Measurements from ENCODE around the gene ISG20. TPM values are rescaled to one million over a fixed set of nuclear protein-coding genes. Genes with fewer than 3 reads are reported as not detected.

ISG20 gene
- total RNA-seq, 1 experiment from 2014 or later, result 14.9 TPM

DNA sequence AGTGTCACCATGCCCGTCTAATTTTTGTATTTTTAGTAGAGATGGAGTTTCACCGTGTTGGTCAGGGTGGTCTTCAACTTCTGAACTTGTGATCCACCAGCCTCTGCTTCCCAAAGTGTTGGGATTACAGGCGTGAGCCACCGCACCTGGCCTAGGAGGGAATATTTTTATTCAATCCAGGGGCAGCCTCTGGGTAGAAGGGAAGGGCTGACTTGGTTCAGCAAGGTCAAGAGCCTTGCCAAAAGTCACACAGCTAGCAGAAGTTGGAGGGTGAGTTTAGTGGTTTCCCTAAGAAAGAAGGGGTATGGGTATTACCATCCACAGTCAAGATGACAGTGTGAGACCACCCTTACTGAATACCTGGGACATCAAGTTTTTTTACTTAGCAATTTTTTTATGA lies 22.6 kb upstream of the ISG20 start:
- no TSS peak for BruUV-seq (replicated peaks)
- in situ Hi-C loops (cut with HindIII; ENCODE audit: low pct_unique_long_range_greater_than_20kb, low sequenced_read_pairs) (no loop called here), intact Hi-C loops (cut with micrococcal nuclease; ENCODE audit: unreplicated experiment) (no loop called here)
- Histone ChIP-seq H3K4me3 (ENCODE audit: low read depth in 2 of 2, low read length in 2 of 2) (no peak overlapping the region), H3K36me3 (ENCODE audit: control insufficient read depth, insufficient read depth, low read length) (no peaks in the 10 kb centered on the region), H3K27me3 (ENCODE audit: control insufficient read depth, insufficient read depth, low read length) (no peaks in the 10 kb centered on the region), H3K9me3 (ENCODE audit: control insufficient read depth, insufficient read depth, low read depth, low read length) (no peaks in the 10 kb centered on the region), H3K27ac (ENCODE audit: low read length) (no peak overlapping the region), H3K4me1 (ENCODE audit: control insufficient read depth, insufficient read depth, low read length) (peaks cover 12% of the 10 kb centered on the region; the same call in 1 of the 2 replicates)
- ChIA-PET POLR2A (no interaction called here), CTCF (interaction anchor here (0.6 to 0.7 kb wide), 2 partner anchors 31 to 366 kb away, joined by 5 to 7 read pairs; no protein-coding TSS in a partner anchor)
- DNase-seq (ENCODE audit: low read depth, low spot score) (no peak), ATAC-seq (no peak)
- TF ChIP-seq SIN3A (IDR thresholded peaks at IDR 0.05; ENCODE audit: borderline replicate concordance, insufficient read depth, low read depth, low read length) (no peak), REST (IDR thresholded peaks at IDR 0.05; ENCODE audit: insufficient read depth in 1 of 2, low read depth in 2 of 2, low read length in 1 of 2) (no peak), POLR2AphosphoS5 (IDR thresholded peaks at IDR 0.05; ENCODE audit: low read depth, low read length) (no peak), TCF7L2 (IDR thresholded peaks at IDR 0.05; ENCODE audit: low read depth, low read length) (no peak)
- TF ChIP-seq, protein P1, sequence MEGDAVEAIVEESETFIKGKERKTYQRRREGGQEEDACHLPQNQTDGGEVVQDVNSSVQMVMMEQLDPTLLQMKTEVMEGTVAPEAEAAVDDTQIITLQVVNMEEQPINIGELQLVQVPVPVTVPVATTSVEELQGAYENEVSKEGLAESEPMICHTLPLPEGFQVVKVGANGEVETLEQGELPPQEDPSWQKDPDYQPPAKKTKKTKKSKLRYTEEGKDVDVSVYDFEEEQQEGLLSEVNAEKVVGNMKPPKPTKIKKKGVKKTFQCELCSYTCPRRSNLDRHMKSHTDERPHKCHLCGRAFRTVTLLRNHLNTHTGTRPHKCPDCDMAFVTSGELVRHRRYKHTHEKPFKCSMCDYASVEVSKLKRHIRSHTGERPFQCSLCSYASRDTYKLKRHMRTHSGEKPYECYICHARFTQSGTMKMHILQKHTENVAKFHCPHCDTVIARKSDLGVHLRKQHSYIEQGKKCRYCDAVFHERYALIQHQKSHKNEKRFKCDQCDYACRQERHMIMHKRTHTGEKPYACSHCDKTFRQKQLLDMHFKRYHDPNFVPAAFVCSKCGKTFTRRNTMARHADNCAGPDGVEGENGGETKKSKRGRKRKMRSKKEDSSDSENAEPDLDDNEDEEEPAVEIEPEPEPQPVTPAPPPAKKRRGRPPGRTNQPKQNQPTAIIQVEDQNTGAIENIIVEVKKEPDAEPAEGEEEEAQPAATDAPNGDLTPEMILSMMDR (IDR thresholded peaks at IDR 0.05), result no peak

DNA sequence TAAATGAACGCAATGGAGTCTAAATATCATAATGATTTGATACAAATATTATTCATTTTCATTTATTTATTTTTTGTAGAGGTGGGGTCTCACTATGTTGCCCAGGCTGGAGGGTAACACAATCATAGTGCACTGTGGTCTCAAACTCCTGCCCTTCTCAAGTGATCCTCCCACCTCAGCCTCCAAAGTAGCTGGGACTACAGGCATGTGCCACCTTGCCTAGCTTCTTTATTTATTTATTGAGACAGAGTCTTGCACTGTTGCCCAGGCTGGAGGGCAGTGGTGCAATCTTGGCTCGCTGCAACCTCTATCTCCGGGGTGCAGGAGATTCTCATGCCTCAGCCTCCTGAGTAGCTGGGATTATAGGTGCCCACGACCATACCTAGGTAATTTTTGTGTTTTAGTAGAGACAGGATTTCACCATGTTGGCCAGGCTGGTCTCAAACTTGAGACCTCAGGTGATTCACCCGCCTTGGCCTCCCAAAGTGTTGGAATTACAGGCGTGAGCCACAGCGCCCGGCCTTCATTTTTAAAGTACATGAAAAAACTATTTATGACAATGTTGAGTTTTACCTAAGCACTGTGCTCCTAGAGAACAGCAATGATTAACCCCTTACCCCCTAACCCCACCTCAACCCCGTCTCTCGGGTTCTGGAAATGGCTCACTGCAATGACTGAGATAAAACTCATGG lies 21.6 kb upstream of the ISG20 start:
- BruUV-seq (replicated peaks), result no TSS peak
- intact Hi-C loops (cut with micrococcal nuclease; ENCODE audit: unreplicated experiment), result no loop called here
- Histone ChIP-seq H3K4me1 (ENCODE audit: control insufficient read depth, insufficient read depth, low read length) (peaks cover 12% of the 10 kb centered on the region; the same call in 1 of the 2 replicates), H3K36me3 (ENCODE audit: control insufficient read depth, insufficient read depth, low read length) (peaks cover 5% of the 10 kb centered on the region; the same call in 1 of the 2 replicates), H3K9me3 (ENCODE audit: control insufficient read depth, insufficient read depth, low read depth, low read length) (no peaks in the 10 kb centered on the region), H3K27ac (ENCODE audit: low read length) (no peak overlapping the region), H3K4me3 (ENCODE audit: low read depth in 2 of 2, low read length in 2 of 2) (no peak overlapping the region), H3K27me3 (ENCODE audit: control insufficient read depth, insufficient read depth, low read length) (no peaks in the 10 kb centered on the region)
- ChIA-PET CTCF (interaction anchor here (0.6 kb wide), 1 partner anchor 204 kb away, joined by 4 read pairs; no protein-coding TSS in a partner anchor), POLR2A (interaction anchor here (0.6 kb wide), 1 partner anchor 342 kb away, joined by 4 read pairs; no protein-coding TSS in a partner anchor)
- in situ Hi-C loops (cut with HindIII; ENCODE audit: low pct_unique_long_range_greater_than_20kb, low sequenced_read_pairs), result no loop called here
- no peak for DNase-seq (ENCODE audit: low read depth, low spot score)
- no peak for ATAC-seq
- TF ChIP-seq SIN3A (IDR thresholded peaks at IDR 0.05; ENCODE audit: borderline replicate concordance, insufficient read depth, low read depth, low read length) (no peak), POLR2AphosphoS5 (IDR thresholded peaks at IDR 0.05; ENCODE audit: low read depth, low read length) (no peak), REST (IDR thresholded peaks at IDR 0.05; ENCODE audit: insufficient read depth in 1 of 2, low read depth in 2 of 2, low read length in 1 of 2) (no peak), TCF7L2 (IDR thresholded peaks at IDR 0.05; ENCODE audit: low read depth, low read length) (no peak)
- TF ChIP-seq, protein P1 (IDR thresholded peaks at IDR 0.05), result no peak
